UCSD-AML1 (cell line): ENCODE results near the gene LY9.
"Not testable (repeated sequence)": the region's sequence is repeated elsewhere in the genome, so short reads cannot be mapped to it uniquely, and the experiment has no call there.

Source experiments
- DNase-seq: peaks from one replicate; lab custom pipeline; 2025; ENCODE audit not compliant: unreplicated experiment; lab: John Stamatoyannopoulos, UW

Gene LY9

GRCh38 chr1:160862203-160863060 lies 66.5 kb downstream of the LY9 start, which contains the start of gene CD244:
TSS of gene CD244 (minus strand) at chr1:160862887. CDS start at chr1:160862677, 210 bp downstream.
- DNase-seq = peak; percentile 85

GRCh38 chr1:160863061-160863773 lies 67.2 kb downstream of the LY9 start:
- peak; percentile 65 for DNase-seq

GRCh38 chr1:160863774-160864131 lies 67.8 kb downstream of the LY9 start:
- DNase-seq = peak; percentile 77

GRCh38 chr1:160864173-160864572 lies 68.2 kb downstream of the LY9 start:
- DNase-seq = no peak

- no peak for DNase-seq
These were observed 69.4 kb downstream of the LY9 start for GRCh38 chr1:160865337-160865736.

GRCh38 chr1:160866001-160866694 lies 70.2 kb downstream of the LY9 start:
- DNase-seq = no peak

GRCh38 chr1:160866695-160867260 lies 70.8 kb downstream of the LY9 start:
- no peak for DNase-seq

- not testable (repeated sequence) for DNase-seq
These were observed 71.7 kb downstream of the LY9 start for GRCh38 chr1:160867651-160868050.

- DNase-seq = no peak
These were observed 72.2 kb downstream of the LY9 start for GRCh38 chr1:160868141-160868540.

GRCh38 chr1:160874935-160875334 lies 79.0 kb downstream of the LY9 start:
- DNase-seq = no peak

- not testable (repeated sequence) for DNase-seq
These were observed 79.6 kb downstream of the LY9 start for GRCh38 chr1:160875591-160875990.

- DNase-seq = no peak
These were observed 80.3 kb downstream of the LY9 start for GRCh38 chr1:160876311-160876710.

- no peak for DNase-seq
These were observed 81.2 kb downstream of the LY9 start for GRCh38 chr1:160877221-160877620.
